ENCODE data around the gene ZBTB7A.

Gene ZBTB7A

DNA sequence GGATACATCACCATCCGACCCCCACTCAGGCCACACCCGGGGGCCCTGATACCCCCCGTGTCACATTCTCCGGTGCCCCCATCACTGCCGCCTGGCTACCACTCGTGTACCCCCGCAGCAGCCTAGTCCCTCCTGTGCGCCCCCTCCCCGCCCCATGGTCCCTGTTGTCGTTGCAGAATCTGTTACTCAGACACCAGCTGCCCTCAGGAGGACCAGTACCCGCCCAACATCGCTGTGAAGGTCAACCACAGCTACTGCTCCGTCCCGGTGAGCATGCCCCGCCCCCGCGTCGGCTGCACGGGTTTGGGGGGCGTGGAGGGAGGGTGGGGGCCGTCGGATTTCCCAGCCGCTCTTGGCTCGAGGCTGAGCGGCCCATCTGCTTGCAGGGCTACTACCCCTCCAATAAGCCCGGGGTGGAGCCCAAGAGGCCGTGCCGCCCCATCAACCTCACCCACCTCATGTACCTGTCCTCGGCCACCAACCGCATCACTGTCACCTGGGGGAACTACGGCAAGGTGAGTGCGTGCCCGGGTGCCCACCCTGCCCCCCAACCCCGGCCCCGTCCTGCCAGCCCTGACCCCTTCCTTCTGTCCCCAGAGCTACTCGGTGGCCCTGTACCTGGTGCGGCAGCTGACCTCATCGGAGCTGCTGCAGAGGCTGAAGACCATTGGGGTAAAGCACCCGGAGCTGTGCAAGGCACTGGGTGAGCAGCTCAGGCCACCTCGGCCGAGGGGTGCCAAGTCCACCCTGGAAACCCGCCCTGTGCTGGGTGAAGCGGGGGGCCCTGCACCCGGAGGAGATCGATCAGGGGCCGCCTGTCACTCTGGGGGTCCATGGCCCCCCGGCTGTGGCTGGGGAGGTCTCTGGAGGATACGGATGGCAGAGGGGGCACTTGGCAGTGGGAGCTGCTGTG is 38.1 kb downstream of the ZBTB7A start:
- Histone ChIP-seq H3K36me3 (ENCODE audit: control insufficient read depth, insufficient read depth, low read length) (peaks cover 35% of the 10 kb centered on the region), H3K4me3 (ENCODE audit: insufficient read depth, low read depth, low read length) (no peak overlapping the region), H3K27ac (ENCODE audit: insufficient read depth, low read depth, low read length, poor library complexity, severe bottlenecking) (no peak overlapping the region), H3K27me3 (ENCODE audit: control insufficient read depth, insufficient read depth, low read length, poor library complexity, severe bottlenecking) (no peaks in the 10 kb centered on the region), H3K4me1 (ENCODE audit: control insufficient read depth, insufficient read depth, low read length) (no peaks in the 10 kb centered on the region), H3K9me3 (ENCODE audit: control insufficient read depth, low read length) (no peaks in the 10 kb centered on the region)
- WGBS, 2 experiments, result 95 to 96% methylated on average over 48 of the region's 48 CpGs

DNA sequence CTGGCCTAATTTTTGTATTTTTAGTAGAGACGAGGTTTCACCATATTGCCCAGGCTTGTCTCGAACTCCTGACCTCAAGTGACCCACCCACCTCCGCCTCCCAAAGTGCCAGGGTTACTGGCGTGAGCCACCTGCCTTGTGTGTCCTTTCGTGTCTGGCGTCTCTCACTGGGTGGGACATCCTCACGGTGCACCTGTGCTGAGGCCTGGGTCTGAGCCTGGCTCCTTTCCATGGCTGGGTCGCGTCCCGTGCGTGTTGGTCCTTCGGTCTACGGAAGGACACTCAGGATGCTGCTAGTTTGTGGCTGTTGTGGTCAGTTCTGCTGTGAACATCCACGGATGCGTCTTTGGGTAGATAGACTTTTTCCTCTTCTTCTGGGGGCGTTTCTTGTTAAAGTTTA is 39.6 kb downstream of the ZBTB7A start:
- Histone ChIP-seq H3K4me1 (ENCODE audit: control insufficient read depth, insufficient read depth, low read length) (no peaks in the 10 kb centered on the region), H3K27ac (ENCODE audit: insufficient read depth, low read depth, low read length, poor library complexity, severe bottlenecking) (no peak overlapping the region), H3K27me3 (ENCODE audit: control insufficient read depth, insufficient read depth, low read length, poor library complexity, severe bottlenecking) (no peaks in the 10 kb centered on the region), H3K4me3 (ENCODE audit: insufficient read depth, low read depth, low read length) (no peak overlapping the region), H3K9me3 (ENCODE audit: control insufficient read depth, low read length) (no peaks in the 10 kb centered on the region), H3K36me3 (ENCODE audit: control insufficient read depth, insufficient read depth, low read length) (peaks cover 30% of the 10 kb centered on the region)
- 96% methylated on average over 15 to 16 of the region's 16 CpGs for WGBS, 2 experiments

DNA sequence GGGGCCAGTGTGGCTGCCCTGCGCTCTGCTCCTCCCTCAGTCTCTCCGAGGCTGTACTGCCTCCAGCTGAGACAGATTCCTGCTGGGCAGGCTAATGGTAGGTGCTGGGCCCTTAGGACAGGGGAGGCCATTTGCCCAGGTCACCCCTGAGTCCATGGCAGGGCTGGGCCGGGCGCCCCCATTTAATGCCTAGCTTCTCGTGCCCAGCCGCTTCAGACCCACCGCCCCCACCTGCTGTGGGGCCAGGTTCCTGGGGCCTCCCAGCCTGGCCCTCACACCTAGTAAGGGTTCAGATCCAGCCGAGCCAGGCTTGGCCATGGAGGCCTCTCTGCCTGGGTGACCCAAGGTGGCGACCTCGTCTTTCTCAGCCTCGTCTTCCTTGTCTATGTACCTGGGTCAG is 41.4 kb downstream of the ZBTB7A start:
- H3K27me3 ChIP-seq (ENCODE audit: control insufficient read depth, insufficient read depth, low read length, poor library complexity, severe bottlenecking), result no peaks in the 10 kb centered on the region
- no peak overlapping the region for H3K27ac ChIP-seq (ENCODE audit: insufficient read depth, low read depth, low read length, poor library complexity, severe bottlenecking)
- 71% methylated on average over 11 of the region's 11 CpGs for WGBS, 2 experiments
- H3K36me3 ChIP-seq (ENCODE audit: control insufficient read depth, insufficient read depth, low read length), result peaks cover 30% of the 10 kb centered on the region
- no peak overlapping the region for H3K4me3 ChIP-seq (ENCODE audit: insufficient read depth, low read depth, low read length)
- no peaks in the 10 kb centered on the region for H3K9me3 ChIP-seq (ENCODE audit: control insufficient read depth, low read length)
- no peaks in the 10 kb centered on the region for H3K4me1 ChIP-seq (ENCODE audit: control insufficient read depth, insufficient read depth, low read length)

DNA sequence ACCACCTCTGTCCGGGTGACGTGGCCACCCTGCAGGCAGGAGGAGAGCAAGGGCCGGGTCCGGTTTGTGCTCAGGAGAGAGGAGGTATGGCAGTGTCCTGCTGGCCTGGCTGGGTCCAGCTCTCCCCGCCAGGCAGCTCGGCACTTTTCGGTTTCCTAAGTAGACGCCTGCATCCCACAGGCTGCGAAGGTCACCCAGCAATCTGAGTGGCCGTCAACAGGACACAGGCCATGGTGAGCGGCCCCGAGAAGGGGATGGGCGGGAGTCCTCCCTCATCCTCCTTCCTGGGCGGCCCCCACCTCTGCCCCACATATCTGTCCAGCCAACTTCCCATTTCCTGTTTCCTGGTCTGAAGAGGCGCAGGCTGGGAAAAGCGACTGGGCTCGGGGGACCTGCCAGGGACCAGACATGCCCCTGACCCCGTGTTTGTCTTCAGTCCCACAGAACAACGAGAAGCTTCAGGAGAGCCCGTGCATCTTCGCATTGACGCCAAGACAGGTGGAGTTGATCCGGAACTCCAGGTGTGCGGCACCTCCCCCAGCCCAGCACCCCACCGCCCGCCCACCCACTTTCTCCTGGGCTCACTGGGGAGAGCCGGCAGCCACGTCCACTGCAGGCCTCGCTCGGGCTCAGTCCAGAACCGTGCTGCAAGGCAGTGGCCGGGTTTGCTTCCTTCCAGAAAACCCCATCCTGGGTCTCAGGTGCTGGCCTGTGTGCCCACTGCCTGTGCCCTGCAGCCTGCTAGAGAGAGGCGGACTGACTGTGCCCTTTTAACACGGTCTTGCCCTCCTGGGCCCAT is 42.9 kb downstream of the ZBTB7A start:
- H3K27ac ChIP-seq (ENCODE audit: insufficient read depth, low read depth, low read length, poor library complexity, severe bottlenecking), result no peak overlapping the region
- H3K4me1 ChIP-seq (ENCODE audit: control insufficient read depth, insufficient read depth, low read length), result no peaks in the 10 kb centered on the region
- H3K27me3 ChIP-seq (ENCODE audit: control insufficient read depth, insufficient read depth, low read length, poor library complexity, severe bottlenecking), result no peaks in the 10 kb centered on the region
- 92 to 93% methylated on average over 34 of the region's 34 CpGs for WGBS, 2 experiments
- no peak overlapping the region for H3K4me3 ChIP-seq (ENCODE audit: insufficient read depth, low read depth, low read length)
- peaks cover 24% of the 10 kb centered on the region for H3K36me3 ChIP-seq (ENCODE audit: control insufficient read depth, insufficient read depth, low read length)
- H3K9me3 ChIP-seq (ENCODE audit: control insufficient read depth, low read length), result no peaks in the 10 kb centered on the region

DNA sequence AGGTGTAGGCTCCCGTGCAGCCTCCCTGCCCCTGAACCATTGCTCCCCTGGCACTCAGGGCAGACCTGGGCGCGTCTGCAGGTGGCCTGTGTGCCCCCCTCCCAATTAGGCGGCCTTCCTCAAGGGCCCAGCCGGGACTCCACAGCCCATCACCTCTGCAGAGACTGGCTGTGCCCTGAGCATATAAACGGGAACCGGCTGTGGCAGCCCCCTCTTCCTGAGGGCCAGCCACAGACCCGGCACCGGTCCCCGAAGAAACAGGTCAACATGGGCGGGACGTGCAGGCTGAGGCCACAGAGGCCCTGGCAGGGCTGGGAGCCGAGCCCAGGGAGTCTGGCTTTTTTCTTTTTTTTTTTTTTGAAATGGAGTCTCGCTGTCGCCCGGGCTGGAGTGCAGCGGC is 47.1 kb downstream of the ZBTB7A start:
- H3K9me3 ChIP-seq (ENCODE audit: control insufficient read depth, low read length), result no peaks in the 10 kb centered on the region
- 89 to 93% methylated on average over 17 of the region's 17 CpGs for WGBS, 2 experiments
- peaks cover 19% of the 10 kb centered on the region for H3K36me3 ChIP-seq (ENCODE audit: control insufficient read depth, insufficient read depth, low read length)
- H3K4me1 ChIP-seq (ENCODE audit: control insufficient read depth, insufficient read depth, low read length), result no peaks in the 10 kb centered on the region
- no peaks in the 10 kb centered on the region for H3K27me3 ChIP-seq (ENCODE audit: control insufficient read depth, insufficient read depth, low read length, poor library complexity, severe bottlenecking)
- H3K4me3 ChIP-seq (ENCODE audit: insufficient read depth, low read depth, low read length), result no peak overlapping the region
- H3K27ac ChIP-seq (ENCODE audit: insufficient read depth, low read depth, low read length, poor library complexity, severe bottlenecking), result no peak overlapping the region

DNA sequence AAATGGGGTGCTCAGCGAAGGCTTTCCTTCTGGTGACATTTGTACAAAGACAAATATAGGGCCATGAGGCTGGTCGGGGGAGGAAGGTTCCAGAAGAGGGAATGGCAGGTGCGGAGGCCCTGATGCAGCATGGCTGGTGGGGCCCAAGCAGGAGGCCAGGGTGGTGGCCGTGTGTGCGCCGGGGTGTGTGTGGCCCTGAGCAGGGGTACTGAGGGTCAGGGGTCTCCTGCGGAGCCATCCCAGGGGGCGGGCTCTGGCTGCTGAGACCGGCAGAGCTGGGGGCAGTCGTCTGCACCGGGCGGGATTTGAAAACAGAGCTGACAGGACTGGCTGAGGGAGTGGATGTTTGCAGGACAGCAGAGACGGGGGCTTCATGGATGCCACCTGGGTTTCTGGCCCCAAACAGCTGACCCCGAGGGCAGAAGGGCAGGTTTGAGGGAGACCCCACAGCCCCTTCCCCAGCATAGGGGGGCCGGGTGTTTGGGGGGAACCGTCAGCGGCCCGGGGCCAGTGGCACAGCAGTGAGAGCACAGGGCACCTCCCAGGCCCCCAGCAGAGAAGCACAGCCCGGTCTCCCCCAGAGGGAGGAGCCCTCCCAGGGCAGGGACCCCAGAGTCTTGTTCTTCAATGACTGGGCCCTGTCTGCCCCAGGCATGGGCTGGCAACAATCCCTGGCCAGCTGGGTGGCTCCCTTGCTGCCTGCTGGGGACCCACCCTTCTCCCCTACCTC is 47.8 kb downstream of the ZBTB7A start:
- Histone ChIP-seq H3K27ac (ENCODE audit: insufficient read depth, low read depth, low read length, poor library complexity, severe bottlenecking) (no peak overlapping the region), H3K27me3 (ENCODE audit: control insufficient read depth, insufficient read depth, low read length, poor library complexity, severe bottlenecking) (no peaks in the 10 kb centered on the region), H3K4me1 (ENCODE audit: control insufficient read depth, insufficient read depth, low read length) (no peaks in the 10 kb centered on the region), H3K36me3 (ENCODE audit: control insufficient read depth, insufficient read depth, low read length) (peaks cover 16% of the 10 kb centered on the region), H3K9me3 (ENCODE audit: control insufficient read depth, low read length) (no peaks in the 10 kb centered on the region), H3K4me3 (ENCODE audit: insufficient read depth, low read depth, low read length) (no peak overlapping the region)
- WGBS, 2 experiments, result 95% methylated on average over 19 of the region's 19 CpGs

DNA sequence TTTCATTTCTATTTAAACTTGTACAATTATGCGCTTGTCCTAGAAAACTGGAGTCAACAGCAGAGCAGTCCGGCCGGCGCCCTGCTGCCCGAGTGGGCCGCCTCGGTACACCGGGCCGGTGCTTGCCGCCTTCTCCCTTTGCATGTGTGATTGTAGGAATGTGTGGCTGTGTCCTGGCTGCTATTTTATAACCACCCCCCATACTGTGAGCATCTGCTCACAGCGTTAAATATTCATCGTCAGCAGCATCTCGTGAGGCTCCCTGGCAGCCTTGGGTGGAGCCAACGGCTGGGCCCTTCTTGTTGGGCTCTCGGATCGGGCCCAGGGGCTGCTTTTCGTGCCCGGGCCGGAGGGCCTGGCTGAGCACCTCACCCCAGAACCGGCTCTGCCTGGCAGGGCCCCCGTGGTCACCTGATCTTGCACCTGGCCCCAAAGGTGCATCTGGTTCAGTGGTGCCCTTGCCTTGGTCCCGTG is 48.5 kb downstream of the ZBTB7A start:
- no peaks in the 10 kb centered on the region for H3K9me3 ChIP-seq (ENCODE audit: control insufficient read depth, low read length)
- 94 to 96% methylated on average over 20 to 22 of the region's 22 CpGs for WGBS, 2 experiments
- no peak overlapping the region for H3K4me3 ChIP-seq (ENCODE audit: insufficient read depth, low read depth, low read length)
- H3K27ac ChIP-seq (ENCODE audit: insufficient read depth, low read depth, low read length, poor library complexity, severe bottlenecking), result no peak overlapping the region
- H3K4me1 ChIP-seq (ENCODE audit: control insufficient read depth, insufficient read depth, low read length), result no peaks in the 10 kb centered on the region
- H3K36me3 ChIP-seq (ENCODE audit: control insufficient read depth, insufficient read depth, low read length), result peaks cover 17% of the 10 kb centered on the region
- H3K27me3 ChIP-seq (ENCODE audit: control insufficient read depth, insufficient read depth, low read length, poor library complexity, severe bottlenecking), result no peaks in the 10 kb centered on the region

DNA sequence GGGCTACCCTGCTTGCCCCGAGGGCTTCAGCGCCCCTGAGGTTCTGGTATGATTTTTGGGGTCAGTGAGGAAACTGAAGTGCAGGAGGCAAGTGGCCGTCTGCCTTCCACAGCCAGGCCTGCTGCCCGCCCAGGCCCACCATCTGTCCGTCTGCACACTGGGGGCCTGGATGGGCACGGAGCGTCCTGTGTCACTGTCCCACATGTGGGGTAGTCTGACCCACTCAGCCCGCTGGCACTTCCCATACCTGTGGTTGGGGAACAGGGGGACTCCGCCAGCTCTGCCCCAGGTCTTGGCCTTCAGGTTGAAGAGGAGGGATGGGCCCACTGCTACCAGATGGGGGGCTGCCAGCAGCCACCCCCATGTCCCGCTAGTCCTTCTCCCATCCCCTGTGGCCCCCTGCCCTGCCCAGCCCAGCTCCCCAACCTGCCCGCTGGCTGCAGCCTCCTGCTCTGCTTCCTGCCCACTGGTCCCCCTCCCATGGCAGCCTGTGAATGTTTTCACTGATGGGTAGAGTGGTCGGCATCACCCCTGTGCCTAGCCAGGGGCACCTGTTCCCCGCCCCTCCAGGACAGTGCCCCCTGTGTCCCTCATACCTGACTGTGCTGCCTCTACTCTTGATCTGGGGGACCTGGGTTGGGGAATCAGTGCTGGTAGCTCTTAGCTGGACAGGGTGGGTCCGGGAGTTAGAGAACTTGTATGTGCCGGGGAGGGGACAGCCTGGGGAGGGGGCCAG is 49.6 kb downstream of the ZBTB7A start:
- H3K27ac ChIP-seq (ENCODE audit: insufficient read depth, low read depth, low read length, poor library complexity, severe bottlenecking), result no peak overlapping the region
- 94 to 96% methylated on average over 15 of the region's 15 CpGs for WGBS, 2 experiments
- no peaks in the 10 kb centered on the region for H3K27me3 ChIP-seq (ENCODE audit: control insufficient read depth, insufficient read depth, low read length, poor library complexity, severe bottlenecking)

DNA sequence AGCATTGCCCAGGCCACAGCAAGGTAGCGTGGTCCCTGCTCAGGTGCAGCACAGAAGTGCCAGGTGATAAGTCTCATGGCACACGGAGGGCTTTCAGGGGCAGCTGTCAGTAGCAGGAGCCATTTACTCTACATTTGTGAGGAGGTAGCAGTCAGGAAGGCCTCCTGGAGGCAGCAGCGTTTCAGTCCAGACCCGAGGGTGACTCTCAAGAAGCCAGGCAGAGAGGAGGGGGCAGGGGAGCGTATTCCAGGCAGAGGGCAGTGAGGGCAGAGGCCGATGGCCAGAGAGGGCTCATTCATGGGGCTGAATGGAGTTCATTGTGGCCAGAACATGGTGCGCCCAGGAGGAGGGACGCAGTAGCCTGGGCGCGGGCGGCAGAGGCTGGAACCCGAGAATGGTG is 50.2 kb downstream of the ZBTB7A start:
- WGBS, 2 experiments, result 93 to 95% methylated on average over 12 of the region's 12 CpGs

More for the DNA sequence above, 49.6 kb downstream of the ZBTB7A start:
- H3K9me3 ChIP-seq (ENCODE audit: control insufficient read depth, low read length), result no peaks in the 10 kb centered on the region
- H3K4me3 ChIP-seq (ENCODE audit: insufficient read depth, low read depth, low read length), result no peak overlapping the region
- peaks cover 20% of the 10 kb centered on the region for H3K36me3 ChIP-seq (ENCODE audit: control insufficient read depth, insufficient read depth, low read length)
- H3K4me1 ChIP-seq (ENCODE audit: control insufficient read depth, insufficient read depth, low read length), result no peaks in the 10 kb centered on the region

More for the DNA sequence above, 50.2 kb downstream of the ZBTB7A start:
- H3K36me3 ChIP-seq (ENCODE audit: control insufficient read depth, insufficient read depth, low read length), result peaks cover 20% of the 10 kb centered on the region
- no peak overlapping the region for H3K27ac ChIP-seq (ENCODE audit: insufficient read depth, low read depth, low read length, poor library complexity, severe bottlenecking)
- no peaks in the 10 kb centered on the region for H3K4me1 ChIP-seq (ENCODE audit: control insufficient read depth, insufficient read depth, low read length)
- H3K9me3 ChIP-seq (ENCODE audit: control insufficient read depth, low read length), result no peaks in the 10 kb centered on the region
- H3K4me3 ChIP-seq (ENCODE audit: insufficient read depth, low read depth, low read length), result no peak overlapping the region
- H3K27me3 ChIP-seq (ENCODE audit: control insufficient read depth, insufficient read depth, low read length, poor library complexity, severe bottlenecking), result no peaks in the 10 kb centered on the region

All from ectodermal cell (in vitro differentiated cells).